ENCODE data around the gene KCNIP4. TPM values are rescaled to one million over a fixed set of nuclear protein-coding genes. Genes with fewer than 3 reads are reported as not detected.

The KCNIP4 gene
- total and polyA plus RNA-seq, 2 donors (not counting 3 experiments of a cell fraction or from before 2014, with no cell fraction given) = not detected

- Histone ChIP-seq H3K4me1 (ENCODE audit: control insufficient read depth, extremely low read depth, insufficient read depth, low read length) (no peaks in the 10 kb centered on the region), H3K79me2 (ENCODE audit: control insufficient read depth, insufficient read depth, low read length) (no peaks in the 10 kb centered on the region), H3K4me2 (ENCODE audit: insufficient read depth, low read length) (no peak overlapping the region), H3K4me3 (replicated peaks in 1 of 3; ENCODE audit: insufficient read depth in 1 of 3, low read depth in 1 of 3, low read length in 3 of 3) (no peak overlapping the region), H3K27me3 (ENCODE audit: control insufficient read depth in 2 of 2, insufficient read depth in 2 of 2, low read length in 2 of 2) (no peaks in the 10 kb centered on the region), H3K9me3 (replicated peaks; ENCODE audit: control insufficient read depth, insufficient read depth, low read length) (no peaks in the 10 kb centered on the region), H2AFZ (ENCODE audit: low read depth, low read length) (no peak overlapping the region), H3K9me1 (replicated peaks; ENCODE audit: control insufficient read depth, extremely low read depth, insufficient read depth, low read length) (no peaks in the 10 kb centered on the region), H3K9ac (replicated peaks; ENCODE audit: extremely low read depth, insufficient read depth, low read length) (no peak overlapping the region), H4K20me1 (replicated peaks; ENCODE audit: control insufficient read depth, extremely low read depth, insufficient read depth, low read length) (no peaks in the 10 kb centered on the region), H3K27ac (ENCODE audit: insufficient read depth, low read depth, low read length) (no peak overlapping the region), H3K36me3 (ENCODE audit: control insufficient read depth in 2 of 2, extremely low read depth in 1 of 2, insufficient read depth in 2 of 2, low read length in 2 of 2) (no peaks in the 10 kb centered on the region)
- BruUV-seq (replicated peaks) = no TSS peak
- no peak for FAIRE-seq
- no peak for DNase-seq (ENCODE audit: low read depth, low spot score)
- POLR2A ChIA-PET = no interaction called here
- CTCF ChIA-PET = no interaction called here
- intact Hi-C loops (cut with micrococcal nuclease) = no loop called here
- dilution Hi-C loops (cut with MboI; ENCODE audit: extremely low pct_ligation_motif_present, low sequenced_read_pairs) = no loop called here
- no peak for TF ChIP-seq MAX (IDR thresholded peaks at IDR 0.05; ENCODE audit: insufficient read depth, insufficient read length)
- no peak for TF ChIP-seq FOS (IDR thresholded peaks at IDR 0.05; ENCODE audit: borderline replicate concordance, insufficient read depth, low read length)
- TF ChIP-seq GATA2 (IDR thresholded peaks at IDR 0.05; ENCODE audit: insufficient read depth, insufficient read length, low read depth, low read length) = no peak
- no peak for TF ChIP-seq MYC (IDR thresholded peaks at IDR 0.05; ENCODE audit: low read depth, low read length)
- TF ChIP-seq POLR2A (IDR thresholded peaks at IDR 0.05; ENCODE audit: low read depth, low read length) = no peak
Measured at GRCh38 chr4:21641696-21642095, 306.9 kb downstream of the KCNIP4 start.

- CTCF ChIA-PET = interaction anchor here (0.8 to 1.5 kb wide), 3 partner anchors 10 to 16 kb away, joined by 3 to 4 read pairs (median 3); no protein-coding TSS in a partner anchor
- intact Hi-C loops (cut with micrococcal nuclease) = no loop called here
- no peaks in the 10 kb centered on the region for H3K4me1 ChIP-seq (ENCODE audit: control insufficient read depth, extremely low read depth, insufficient read depth, low read length)
- H3K4me2 ChIP-seq (ENCODE audit: insufficient read depth, low read length) = no peak overlapping the region
- DNase-seq (ENCODE audit: low read depth, low spot score) (no peak), FAIRE-seq (no peak)
- no peak overlapping the region for H3K4me3 ChIP-seq (replicated peaks in 1 of 3; ENCODE audit: insufficient read depth in 1 of 3, low read depth in 1 of 3, low read length in 3 of 3)
- no peaks in the 10 kb centered on the region for H3K9me3 ChIP-seq (replicated peaks; ENCODE audit: control insufficient read depth, insufficient read depth, low read length)
- H2AFZ ChIP-seq (ENCODE audit: low read depth, low read length) = no peak overlapping the region
- no peaks in the 10 kb centered on the region for H3K36me3 ChIP-seq (ENCODE audit: control insufficient read depth in 2 of 2, extremely low read depth in 1 of 2, insufficient read depth in 2 of 2, low read length in 2 of 2)
- no peak overlapping the region for H3K9ac ChIP-seq (replicated peaks; ENCODE audit: extremely low read depth, insufficient read depth, low read length)
- TF ChIP-seq GATA2 (IDR thresholded peaks at IDR 0.05; ENCODE audit: insufficient read depth, insufficient read length, low read depth, low read length) (no peak), JUN (IDR thresholded peaks at IDR 0.05; ENCODE audit: borderline replicate concordance, insufficient read depth, insufficient read length, low read depth) (no peak), POLR2A (IDR thresholded peaks at IDR 0.05; ENCODE audit: low read depth, low read length) (no peak), FOS (IDR thresholded peaks at IDR 0.05; ENCODE audit: borderline replicate concordance, insufficient read depth, low read length) (no peak), CTCF (IDR thresholded peaks at IDR 0.05; ENCODE audit: extremely low read depth in 1 of 2, insufficient read depth in 1 of 2, low read depth in 1 of 2, low read length in 2 of 2) (no peak), MYC (IDR thresholded peaks at IDR 0.05; ENCODE audit: low read depth, low read length) (no peak), POLR2AphosphoS5 (IDR thresholded peaks at IDR 0.05; ENCODE audit: insufficient read depth, low read depth, low read length) (no peak), MAX (IDR thresholded peaks at IDR 0.05; ENCODE audit: insufficient read depth, insufficient read length) (no peak), EZH2 (IDR thresholded peaks at IDR 0.05; ENCODE audit: borderline replicate concordance, low read depth, low read length, severe bottlenecking) (no peak)
- POLR2A ChIA-PET = no interaction called here
- no peak overlapping the region for H3K27ac ChIP-seq (ENCODE audit: insufficient read depth, low read depth, low read length)
- no TSS peak for BruUV-seq (replicated peaks)
- dilution Hi-C loops (cut with MboI; ENCODE audit: extremely low pct_ligation_motif_present, low sequenced_read_pairs) = no loop called here
- H3K79me2 ChIP-seq (ENCODE audit: control insufficient read depth, insufficient read depth, low read length) = no peaks in the 10 kb centered on the region
- no peaks in the 10 kb centered on the region for H4K20me1 ChIP-seq (replicated peaks; ENCODE audit: control insufficient read depth, extremely low read depth, insufficient read depth, low read length)
- no peaks in the 10 kb centered on the region for H3K9me1 ChIP-seq (replicated peaks; ENCODE audit: control insufficient read depth, extremely low read depth, insufficient read depth, low read length)
- H3K27me3 ChIP-seq (ENCODE audit: control insufficient read depth in 2 of 2, insufficient read depth in 2 of 2, low read length in 2 of 2) = no peaks in the 10 kb centered on the region
Measured at GRCh38 chr4:21638171-21638725, 310.3 kb downstream of the KCNIP4 start.

Measured in endothelial cell of umbilical vein (primary cell).